Caco-2 (cell line): ENCODE data around the gene TBPL1. TPM values are rescaled to one million over a fixed set of nuclear protein-coding genes. Genes with fewer than 3 reads are reported as not detected.
"Not testable (repeated sequence)": the region's sequence is repeated elsewhere in the genome, so short reads cannot be mapped to it uniquely, and the experiment has no call there.

ENCODE experiments used
- BruUV-seq: library from RNA; stranded (reverse); fragments of 400-500 nt; replicated peaks from 2 replicates; lab custom pipeline; 2021; lab: Mats Ljungman, UMichigan
- CTCF ChIA-PET: fragments of 300-600 bp; sonication (Branson Sonifier 250); formaldehyde crosslinking; loops from one replicate; lab custom pipeline; 2022; ENCODE audit warnings: antibody characterized with exemption; lab: Charles Lee
- POLR2A ChIA-PET: fragments of 300-600 bp; sonication (Branson Sonifier 250); formaldehyde crosslinking; loops from one replicate; lab custom pipeline; 2022; ENCODE audit warnings: antibody characterized with exemption; lab: Charles Lee
- DNase-seq, 2 experiments: peaks; one replicate each; pipeline versions ENCODE4 v3.0.0 to v3.0.0-alpha.2; 2020 to 2022
- H3K27me3 ChIP-seq: replicated peaks from 2 replicates; pipeline ENCODE4 v1.6.0; 2011; ENCODE audit warnings: low read length; ENCODE audit not compliant: control insufficient read depth, insufficient read depth
- H3K36me3 ChIP-seq: 2 replicates; pipeline ENCODE4 v1.5.1; 2011; ENCODE audit warnings: low read length; ENCODE audit not compliant: control insufficient read depth, insufficient read depth
- H3K4me1 ChIP-seq: fragments of 250-450 bp; sonication (Bioruptor Pico); 2 replicates; pipeline ENCODE4 v1.5.1; 2020; ENCODE audit warnings: mild to moderate bottlenecking
- H3K4me3 ChIP-seq: 2 replicates; pipeline ENCODE4 v1.5.1; 2011; ENCODE audit warnings: low read depth, mild to moderate bottlenecking, control low read depth, low read length
- H3K9me3 ChIP-seq: fragments of 250-450 bp; sonication (Bioruptor Pico); 2 replicates; pipeline ENCODE4 v1.5.1; 2020; ENCODE audit warnings: mild to moderate bottlenecking, moderate library complexity
- H3K27ac Mint-ChIP-seq: one replicate; pipeline ENCODE4 v1.8.0; 2022; ENCODE audit warnings: mixed read lengths; ENCODE audit not compliant: unreplicated experiment
- H3K27me3 Mint-ChIP-seq: one replicate; pipeline ENCODE4 v1.8.0; 2022; ENCODE audit warnings: mixed read lengths; ENCODE audit not compliant: insufficient read depth, unreplicated experiment
- H3K36me3 Mint-ChIP-seq: one replicate; pipeline ENCODE4 v1.8.0; 2022; ENCODE audit warnings: mild to moderate bottlenecking, mixed read lengths; ENCODE audit not compliant: insufficient read depth, unreplicated experiment
- H3K4me1 Mint-ChIP-seq: one replicate; pipeline ENCODE4 v1.8.0; 2022; ENCODE audit warnings: low read depth, mixed read lengths; ENCODE audit not compliant: unreplicated experiment
- H3K4me3 Mint-ChIP-seq: one replicate; pipeline ENCODE4 v1.8.0; 2022; ENCODE audit warnings: mild to moderate bottlenecking, moderate library complexity, mixed read lengths; ENCODE audit not compliant: unreplicated experiment
- H3K9me3 Mint-ChIP-seq: one replicate; pipeline ENCODE4 v1.8.0; 2022; ENCODE audit warnings: mixed read lengths; ENCODE audit not compliant: unreplicated experiment
- CTCF ChIP-seq, 2 experiments: fragments of 200-600 bp in 1 of 2; IDR thresholded peaks; 1 replicate in 1 of 2; 2 replicates in 1 of 2; pipeline versions ENCODE4 v1.5.1 to v1.8.0; 2011 to 2022; ENCODE audit warnings: antibody characterized with exemption in 1 of 2, control low read depth in 1 of 2, inconsistent platforms in 1 of 2, low read depth in 1 of 2, low read length in 1 of 2, mild to moderate bottlenecking in 1 of 2, moderate library complexity in 1 of 2; ENCODE audit not compliant: insufficient read depth in 1 of 2, severe bottlenecking in 1 of 2, unreplicated experiment in 1 of 2
- intact Hi-C: fragments of 100-400 bp; cut with micrococcal nuclease; formaldehyde crosslinking; loops from one replicate; pipeline ENCODE4 v1.10.0; 2022; ENCODE audit not compliant: unreplicated experiment
- total RNA-seq: library from RNA; stranded (reverse); gene quantifications from 2 replicates; pipeline ENCODE4 v1.2.3, GENCODE V29; 2022

TBPL1 gene
- total RNA-seq, 1 experiment from 2014 or later, result 19.3 TPM

GRCh38 chr6:133936352-133936751 is 16.7 kb upstream of the TBPL1 start:
- H3K9me3 ChIP-seq, H3K36me3 ChIP-seq, CTCF ChIA-PET, H3K36me3 Mint-ChIP-seq, H3K4me1 Mint-ChIP-seq, H3K4me3 ChIP-seq, intact Hi-C loops, POLR2A ChIA-PET, H3K27ac Mint-ChIP-seq, H3K27me3 ChIP-seq, BruUV-seq, H3K4me3 Mint-ChIP-seq, H3K4me1 ChIP-seq, DNase-seq: not testable (repeated sequence)
- Mint-ChIP-seq H3K9me3 (peaks cover 11% of the 10 kb centered on the region), H3K27me3 (peaks cover 19% of the 10 kb centered on the region)

GRCh38 chr6:133937909-133938308 is 15.1 kb upstream of the TBPL1 start:
- H3K4me1 ChIP-seq, result no peaks in the 10 kb centered on the region
- H3K27ac Mint-ChIP-seq, result no peak overlapping the region
- H3K9me3 ChIP-seq, result no peaks in the 10 kb centered on the region
- ChIA-PET POLR2A (no interaction called here), CTCF (interaction anchor here (1.0 to 1.6 kb wide), 2 partner anchors 14 kb away, joined by 3 to 4 read pairs; no protein-coding TSS in a partner anchor)
- TF ChIP-seq CTCF (IDR thresholded peaks at IDR 0.05; ENCODE audit: insufficient read depth in 1 of 2, low read depth in 1 of 2, low read length in 1 of 2, severe bottlenecking in 1 of 2, unreplicated experiment in 1 of 2), result no peak
- H3K4me1 Mint-ChIP-seq, result no peaks in the 10 kb centered on the region
- peaks cover 11% of the 10 kb centered on the region for H3K9me3 Mint-ChIP-seq
- H3K27me3 ChIP-seq, result no peaks in the 10 kb centered on the region
- peaks cover 22% of the 10 kb centered on the region for H3K27me3 Mint-ChIP-seq
- no peaks in the 10 kb centered on the region for H3K36me3 Mint-ChIP-seq
- no peak overlapping the region for H3K4me3 Mint-ChIP-seq
- intact Hi-C loops, result no loop called here
- DNase-seq, result no peak
- no peaks in the 10 kb centered on the region for H3K36me3 ChIP-seq
- BruUV-seq, result no TSS peak
- H3K4me3 ChIP-seq, result no peak overlapping the region

GRCh38 chr6:133938533-133938932 is 14.5 kb upstream of the TBPL1 start:
- Histone ChIP-seq H3K36me3 (no peaks in the 10 kb centered on the region), H3K27me3 (no peaks in the 10 kb centered on the region), H3K4me3 (no peak overlapping the region), H3K4me1 (no peaks in the 10 kb centered on the region), H3K9me3 (no peaks in the 10 kb centered on the region)
- no peak for TF ChIP-seq CTCF (IDR thresholded peaks at IDR 0.05; ENCODE audit: insufficient read depth in 1 of 2, low read depth in 1 of 2, low read length in 1 of 2, severe bottlenecking in 1 of 2, unreplicated experiment in 1 of 2)
- no peak overlapping the region for H3K4me3 Mint-ChIP-seq
- peaks cover 6% of the 10 kb centered on the region for H3K9me3 Mint-ChIP-seq
- no peaks in the 10 kb centered on the region for H3K36me3 Mint-ChIP-seq
- peaks cover 18% of the 10 kb centered on the region for H3K27me3 Mint-ChIP-seq
- CTCF ChIA-PET, result interaction anchor here (1.0 to 1.6 kb wide), 2 partner anchors 13 to 15 kb away, joined by 3 to 4 read pairs; no protein-coding TSS in a partner anchor
- POLR2A ChIA-PET, result no interaction called here
- no peak for DNase-seq
- no TSS peak for BruUV-seq
- H3K4me1 Mint-ChIP-seq, result no peaks in the 10 kb centered on the region
- H3K27ac Mint-ChIP-seq, result no peak overlapping the region
- intact Hi-C loops, result no loop called here
